ENCODE measurements around the gene CNGA3.

Gene CNGA3

GRCh38 chr2:98378196-98378595 lies 31.9 kb downstream of the CNGA3 start:
- no peak for DNase-seq
- TF ChIP-seq CTCF (IDR thresholded peaks at IDR 0.05; ENCODE audit: low read depth, low read length): no peak
- no peak overlapping the region for H3K4me3 ChIP-seq (ENCODE audit: low read depth, low read length)
- H3K27ac ChIP-seq: no peak overlapping the region
- no peaks in the 10 kb centered on the region for H3K9me3 ChIP-seq (ENCODE audit: severe bottlenecking)
- H3K36me3 ChIP-seq: peaks cover under 1% of the 10 kb centered on the region
- no peaks in the 10 kb centered on the region for H3K27me3 ChIP-seq (ENCODE audit: insufficient read depth, low read depth, severe bottlenecking)

DNA sequence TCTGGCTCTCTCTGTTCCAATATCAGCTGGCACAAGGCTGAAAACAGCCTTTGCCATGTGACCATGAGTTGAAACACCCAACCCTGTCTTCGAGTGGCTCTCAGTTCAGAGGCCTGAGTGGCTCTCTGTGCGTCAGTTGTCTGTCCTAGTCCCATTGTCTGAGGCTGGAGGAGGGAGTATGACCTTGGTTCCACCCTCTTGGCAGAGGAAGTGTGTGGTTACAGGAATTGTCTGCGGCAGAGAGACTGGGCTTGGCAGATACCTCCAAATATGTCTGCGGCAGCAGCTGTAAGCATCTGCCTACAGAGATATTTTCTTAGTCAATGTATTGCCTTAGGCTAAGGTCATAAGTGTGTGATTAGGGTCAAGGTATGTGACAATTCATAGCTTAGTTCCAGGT lies 32.6 kb downstream of the CNGA3 start:
- Histone ChIP-seq H3K27me3 (ENCODE audit: insufficient read depth, low read depth, severe bottlenecking) (no peaks in the 10 kb centered on the region), H3K27ac (no peak overlapping the region), H3K9me3 (ENCODE audit: severe bottlenecking) (no peaks in the 10 kb centered on the region), H3K4me3 (ENCODE audit: low read depth, low read length) (no peak overlapping the region), H3K36me3 (peaks cover 2% of the 10 kb centered on the region)
- no peak for DNase-seq
- TF ChIP-seq CTCF (IDR thresholded peaks at IDR 0.05; ENCODE audit: low read depth, low read length): no peak

GRCh38 chr2:98379311-98380202 lies 33.3 kb downstream of the CNGA3 start:
- no peak for DNase-seq
- no peaks in the 10 kb centered on the region for H3K27me3 ChIP-seq (ENCODE audit: insufficient read depth, low read depth, severe bottlenecking)
- H3K27ac ChIP-seq: no peak overlapping the region; the same call in 1 of the 2 replicates
- no peaks in the 10 kb centered on the region for H3K9me3 ChIP-seq (ENCODE audit: severe bottlenecking)
- no peak for TF ChIP-seq CTCF (IDR thresholded peaks at IDR 0.05; ENCODE audit: low read depth, low read length)
- peaks cover 2% of the 10 kb centered on the region for H3K36me3 ChIP-seq
- no peak overlapping the region for H3K4me3 ChIP-seq (ENCODE audit: low read depth, low read length)

DNA sequence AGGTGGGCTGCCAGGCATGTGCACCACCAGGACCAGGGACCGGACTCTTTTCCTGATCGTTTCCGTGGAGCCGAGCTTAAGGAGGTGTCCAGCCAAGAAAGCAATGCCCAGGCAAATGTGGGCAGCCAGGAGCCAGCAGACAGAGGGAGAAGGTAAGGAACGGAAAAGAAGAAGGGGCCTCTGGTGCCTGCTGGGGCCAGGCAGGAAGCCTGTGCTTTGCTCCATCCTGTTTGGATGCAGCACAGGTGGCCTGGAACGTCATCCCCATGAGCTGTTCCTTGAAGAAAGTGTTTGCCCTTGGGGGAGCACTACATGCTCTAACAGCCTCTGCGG lies 33.9 kb downstream of the CNGA3 start:
- Histone ChIP-seq H3K4me3 (ENCODE audit: low read depth, low read length) (no peak overlapping the region), H3K27me3 (ENCODE audit: insufficient read depth, low read depth, severe bottlenecking) (no peaks in the 10 kb centered on the region), H3K9me3 (ENCODE audit: severe bottlenecking) (no peaks in the 10 kb centered on the region), H3K36me3 (peaks cover 2% of the 10 kb centered on the region), H3K27ac (no peak overlapping the region)
- no peak for TF ChIP-seq CTCF (IDR thresholded peaks at IDR 0.05; ENCODE audit: low read depth, low read length)
- DNase-seq: no peak

GRCh38 chr2:98381494-98381893 lies 35.2 kb downstream of the CNGA3 start:
- Histone ChIP-seq H3K27ac (no peak overlapping the region), H3K27me3 (ENCODE audit: insufficient read depth, low read depth, severe bottlenecking) (no peaks in the 10 kb centered on the region), H3K9me3 (ENCODE audit: severe bottlenecking) (no peaks in the 10 kb centered on the region), H3K4me3 (ENCODE audit: low read depth, low read length) (no peak overlapping the region), H3K36me3 (peaks cover 2% of the 10 kb centered on the region)
- no peak for TF ChIP-seq CTCF (IDR thresholded peaks at IDR 0.05; ENCODE audit: low read depth, low read length)
- DNase-seq: no peak

GRCh38 chr2:98382086-98382485 lies 35.8 kb downstream of the CNGA3 start:
- no peaks in the 10 kb centered on the region for H3K9me3 ChIP-seq (ENCODE audit: severe bottlenecking)
- H3K27ac ChIP-seq: no peak overlapping the region
- no peaks in the 10 kb centered on the region for H3K27me3 ChIP-seq (ENCODE audit: insufficient read depth, low read depth, severe bottlenecking)
- H3K4me3 ChIP-seq (ENCODE audit: low read depth, low read length): no peak overlapping the region
- DNase-seq: no peak
- TF ChIP-seq CTCF (IDR thresholded peaks at IDR 0.05; ENCODE audit: low read depth, low read length): no peak
- H3K36me3 ChIP-seq: peaks cover 2% of the 10 kb centered on the region

All from WERI-Rb-1 (cell line).